ENCODE measurements around the gene SMIM33. TPM values are rescaled to one million over a fixed set of nuclear protein-coding genes. Genes with fewer than 3 reads are reported as not detected.
A peak's percentile ranks its signal among the peaks of the same experiment; 100 is the strongest.
"Not testable (repeated sequence)": the region's sequence is repeated elsewhere in the genome, so short reads cannot be mapped to it uniquely, and the experiment has no call there.

The SMIM33 gene
- total RNA-seq, 1 experiment from 2014 or later, result not detected

GRCh38 chr5:139482050-139482889, 11.5 kb downstream of the SMIM33 start, which contains the start of gene STING1:
Gene STING1 (minus strand): TSS chr5:139482758. CDS start chr5:139481704, 1,054 bp downstream.
- peak; percentile 99 for DNase-seq (ENCODE audit: low spot score)

DNA sequence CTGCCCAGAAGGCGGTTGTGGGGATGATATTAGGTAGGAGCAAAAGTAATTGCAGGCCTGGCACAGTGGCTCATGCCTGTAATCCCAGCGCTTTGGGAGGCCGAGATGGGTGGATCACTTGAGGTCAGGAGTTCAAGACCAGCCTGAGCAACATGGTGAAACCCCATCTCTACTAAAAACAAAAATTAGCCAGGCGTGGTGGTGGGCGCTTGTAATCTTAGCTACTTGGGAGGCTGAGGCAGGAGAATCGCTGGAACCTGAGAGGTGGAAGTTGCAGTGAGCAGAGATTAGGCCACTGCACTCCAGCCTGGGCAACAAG, 12.0 kb downstream of the SMIM33 start:
- not testable (repeated sequence) for DNase-seq (ENCODE audit: low spot score)

DNA sequence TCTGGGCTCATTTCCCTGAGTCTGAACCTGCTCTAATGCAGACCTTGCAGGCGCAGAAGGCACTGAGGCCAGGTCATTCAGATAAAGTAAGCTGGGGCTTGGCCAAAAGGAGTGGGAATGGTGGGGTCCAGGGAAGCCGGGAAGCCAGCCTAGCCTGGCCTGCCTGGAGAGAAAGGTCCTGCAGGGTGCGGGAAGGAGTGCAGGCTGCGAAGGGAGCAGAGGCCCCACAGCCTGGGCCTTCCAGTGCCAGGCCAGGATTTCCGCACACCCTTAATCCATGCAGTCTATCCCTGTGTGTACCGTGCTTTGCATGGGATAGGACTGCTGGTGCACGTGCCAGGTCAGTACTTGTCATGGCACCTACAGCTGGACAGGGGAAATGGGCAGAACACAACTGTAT, 15.4 kb downstream of the SMIM33 start:
- DNase-seq (ENCODE audit: low spot score), result no peak

DNA sequence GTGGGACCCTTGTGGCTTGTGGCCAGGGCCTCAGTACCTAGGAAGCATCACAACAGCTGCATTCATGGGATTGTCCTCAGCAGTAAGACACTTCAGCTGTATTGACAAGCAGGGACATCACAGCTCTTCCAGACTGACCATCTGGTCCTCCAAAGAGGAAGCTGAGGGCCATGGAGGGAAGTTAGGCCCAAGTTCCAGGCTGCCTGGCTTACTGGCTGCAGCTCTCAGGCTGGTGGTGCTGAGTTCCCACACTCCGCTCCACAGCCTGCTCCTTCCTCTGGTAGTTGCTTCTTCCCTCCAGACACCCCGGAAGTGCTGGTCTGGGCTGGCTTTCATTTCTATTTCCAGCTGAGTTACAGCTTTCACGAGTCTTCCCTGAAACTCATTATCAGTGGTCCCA, 17.5 kb downstream of the SMIM33 start:
- DNase-seq (ENCODE audit: low spot score), result no peak

DNA sequence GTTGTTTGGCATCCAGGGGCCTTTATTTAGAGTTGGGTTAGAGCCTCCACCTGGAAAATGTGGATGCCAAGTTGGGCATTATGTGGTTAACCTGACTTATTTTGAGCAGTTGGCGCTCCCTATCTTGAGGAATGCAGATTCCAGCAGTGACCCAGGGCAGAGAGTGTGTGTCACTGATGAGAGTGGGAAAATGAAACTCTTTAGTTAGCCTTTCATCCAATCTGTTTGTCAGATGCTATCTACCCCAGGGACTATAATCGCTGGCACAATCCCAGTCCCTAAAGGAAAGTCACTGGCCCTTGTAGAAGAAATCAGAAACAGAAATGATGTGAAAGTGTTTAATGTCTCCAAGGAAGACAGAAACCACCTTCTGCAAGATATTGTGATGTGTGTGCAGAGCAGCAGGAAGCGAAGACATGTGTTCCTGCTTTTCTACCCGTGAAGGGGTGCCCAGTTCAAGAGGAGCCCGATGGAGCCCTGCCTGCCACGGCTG, 21.9 kb downstream of the SMIM33 start:
- DNase-seq (ENCODE audit: low spot score), result peak; percentile 83

- no peak for DNase-seq (ENCODE audit: low spot score)
Measured at GRCh38 chr5:139494256-139494655, 23.5 kb downstream of the SMIM33 start.

DNA sequence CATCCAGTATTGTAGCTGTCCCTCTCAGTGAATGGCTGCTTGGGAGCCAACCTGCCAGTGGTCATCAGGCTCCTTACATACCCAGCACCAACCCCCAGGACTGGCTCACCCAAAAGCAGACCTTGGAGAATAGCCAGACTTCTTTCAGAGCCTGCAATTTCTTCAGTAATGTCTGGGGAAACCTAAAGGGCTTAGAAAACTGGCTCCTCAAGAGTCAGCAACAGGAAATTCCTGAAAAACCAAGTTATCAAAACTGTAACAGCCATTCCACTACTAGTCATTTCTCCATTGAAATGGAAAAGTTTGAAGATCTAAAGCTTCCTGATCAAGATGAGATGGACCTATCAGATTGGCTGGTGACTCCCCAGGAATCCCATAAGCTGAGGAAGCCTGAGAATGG, 24.0 kb downstream of the SMIM33 start:
- no peak for DNase-seq (ENCODE audit: low spot score)

GRCh38 chr5:139495638-139496435, 25.0 kb downstream of the SMIM33 start:
- peak; percentile 38 for DNase-seq (ENCODE audit: low spot score)

DNA sequence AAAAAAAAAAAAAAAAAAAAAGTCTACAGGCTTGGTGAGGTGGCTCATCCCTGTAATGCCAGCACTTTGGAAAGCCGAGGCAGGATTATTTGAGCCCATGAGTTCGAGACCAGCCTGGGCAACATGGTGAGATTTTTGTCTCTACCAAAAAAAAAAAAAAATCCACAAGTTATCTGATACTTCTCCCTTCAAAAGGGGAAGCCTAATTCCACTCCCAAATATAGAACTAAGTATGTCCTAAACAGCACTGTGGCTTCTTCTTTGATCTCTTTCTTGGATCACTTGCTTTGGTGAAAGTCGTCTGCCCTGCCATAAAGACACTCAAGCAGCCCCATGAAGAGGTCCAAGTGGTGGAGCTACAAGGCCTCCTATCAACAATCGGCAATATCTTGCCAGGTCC, 30.6 kb downstream of the SMIM33 start:
- no peak for DNase-seq (ENCODE audit: low spot score)

DNA sequence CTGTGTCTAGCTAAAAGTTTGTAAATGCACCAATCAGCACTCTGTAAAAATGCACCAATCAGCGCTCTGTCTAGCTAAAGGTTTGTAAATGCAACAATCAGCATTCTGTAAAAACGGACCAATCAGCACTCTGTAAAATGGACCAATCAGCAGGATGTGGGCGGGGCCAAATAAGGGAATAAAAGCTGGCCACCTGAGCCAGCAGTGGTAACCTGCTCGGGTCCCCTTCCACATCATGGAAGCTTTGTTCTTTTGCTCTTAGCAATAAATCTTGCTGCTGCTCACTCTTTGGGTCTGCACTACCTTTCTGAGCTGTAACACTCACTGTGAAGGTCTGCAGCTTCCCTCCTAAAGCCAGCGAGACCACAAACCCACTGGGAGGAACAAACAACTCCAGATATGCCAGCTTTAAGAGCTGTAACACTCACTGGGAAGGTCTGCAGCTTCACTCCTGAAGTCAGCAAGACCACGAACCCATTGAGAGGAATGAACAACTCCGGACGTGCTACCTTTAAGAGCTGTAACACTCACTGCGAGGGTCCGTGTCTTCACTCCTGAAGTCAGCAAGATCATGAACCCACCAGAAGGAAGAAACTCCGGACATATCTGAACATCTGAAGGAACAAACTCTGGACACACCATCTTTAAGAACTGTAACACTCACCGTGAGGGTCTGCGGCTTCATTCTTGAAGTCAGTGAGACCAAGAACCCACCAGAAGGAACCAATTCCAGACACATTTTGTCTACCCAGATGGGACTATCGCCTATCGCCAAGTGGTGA, 32.4 kb downstream of the SMIM33 start:
- not testable (repeated sequence) for DNase-seq (ENCODE audit: low spot score)

GRCh38 chr5:139503879-139504278, 33.1 kb downstream of the SMIM33 start:
- DNase-seq (ENCODE audit: low spot score), result not testable (repeated sequence)

GRCh38 chr5:139504722-139505121, 33.9 kb downstream of the SMIM33 start:
- not testable (repeated sequence) for DNase-seq (ENCODE audit: low spot score)

- DNase-seq (ENCODE audit: low spot score), result no peak
Measured at GRCh38 chr5:139512786-139513390, 42.1 kb downstream of the SMIM33 start.

GRCh38 chr5:139513434-139513833, 42.6 kb downstream of the SMIM33 start:
- peak; percentile 76 for DNase-seq (ENCODE audit: low spot score)

- no peak for DNase-seq (ENCODE audit: low spot score)
Measured at GRCh38 chr5:139513852-139514485, 43.2 kb downstream of the SMIM33 start.

DNA sequence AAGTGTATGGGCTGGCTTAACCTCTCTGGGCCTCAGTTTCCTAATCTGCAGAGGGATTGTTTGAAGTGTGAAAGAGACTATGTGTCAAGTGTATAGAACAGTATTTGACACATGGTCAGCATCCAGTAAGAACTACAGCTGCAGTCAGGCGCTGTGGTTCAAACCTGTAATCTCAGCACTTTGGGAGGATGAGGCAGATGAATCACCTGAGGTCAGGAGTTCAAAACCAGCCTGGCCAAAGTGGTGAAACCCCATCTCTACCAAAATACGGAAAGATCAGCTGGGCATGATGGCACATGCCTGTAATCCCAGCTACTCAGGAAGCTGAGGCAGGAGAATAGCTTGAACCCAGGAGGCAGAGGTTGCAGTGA, 43.7 kb downstream of the SMIM33 start:
- DNase-seq (ENCODE audit: low spot score), result no peak

DNA sequence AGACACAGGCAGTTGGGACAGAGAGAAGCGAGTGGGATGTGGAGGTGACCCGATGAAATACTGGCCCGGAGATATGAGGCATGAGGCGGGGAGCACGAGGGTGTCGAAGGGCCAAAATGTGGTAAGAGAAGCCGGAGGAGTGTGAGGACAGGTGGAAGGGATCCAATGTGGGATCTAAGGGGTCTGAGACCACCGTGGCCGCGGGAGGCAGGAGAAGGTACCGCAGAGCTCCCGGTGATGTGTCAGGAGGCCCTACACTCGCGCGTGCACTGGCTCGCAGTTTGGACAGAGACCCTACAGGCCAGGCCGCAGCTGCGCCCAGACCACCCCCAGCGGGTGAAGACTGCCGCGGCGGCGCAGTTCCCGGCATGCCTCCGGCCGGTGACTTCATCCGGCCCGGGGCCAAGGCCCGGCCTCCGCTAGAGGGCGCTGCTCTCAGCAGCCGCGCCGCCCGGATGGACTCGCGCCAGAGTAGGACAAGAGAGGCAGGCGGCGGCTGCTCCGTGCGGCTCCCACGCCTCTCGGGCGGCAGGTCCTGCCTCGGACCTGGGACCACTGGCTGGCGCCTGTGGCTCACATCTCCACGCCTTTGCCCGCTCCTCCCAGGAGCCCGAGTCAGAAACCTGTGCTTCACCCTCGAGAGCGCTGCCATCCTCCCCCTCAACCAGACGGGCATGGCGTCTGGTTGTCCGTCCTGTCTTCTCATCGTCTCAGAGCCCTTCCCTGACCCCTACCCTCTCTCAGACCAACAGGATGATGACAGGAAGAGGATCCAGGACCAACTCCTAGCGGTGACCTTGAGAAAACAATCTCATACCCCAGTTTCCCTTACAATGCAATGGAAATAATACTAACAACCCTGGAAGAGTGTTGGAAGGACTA, 47.1 kb downstream of the SMIM33 start:
- peak; percentile 69 for DNase-seq (ENCODE audit: low spot score)
